Keratinocyte (primary cell): ENCODE results near the gene TOMM20. TPM values are rescaled to one million over a fixed set of nuclear protein-coding genes. Genes with fewer than 3 reads are reported as not detected.

Source experiments
- DNase-seq: peaks from one replicate; pipeline ENCODE4 v3.0.0-alpha.2; 2011; ENCODE audit warnings: low read depth, missing footprints, low spot score
- FAIRE-seq: peaks from 2 replicates; lab custom pipeline; 2011; peaks lifted over from hg19 to GRCh38; lab: Jason Lieb, UNC
- H2AFZ ChIP-seq: 2 replicates; pipeline ENCODE4 v1.6.0; 2012; ENCODE audit warnings: low read length, control low read depth, inconsistent platforms; ENCODE audit not compliant: control insufficient read depth
- H3K27ac ChIP-seq: 2 replicates; pipeline ENCODE4 v1.5.1; 2011; ENCODE audit warnings: low read length; ENCODE audit not compliant: control insufficient read depth, insufficient read depth
- H3K27me3 ChIP-seq: 3 replicates; pipeline ENCODE4 v1.6.0; 2011; ENCODE audit warnings: low read length; ENCODE audit not compliant: control insufficient read depth, insufficient read depth; ENCODE audit errors: extremely low read depth
- H3K36me3 ChIP-seq, 2 experiments: 2 replicates in 1 of 2; 3 replicates in 1 of 2; pipeline ENCODE4 v1.5.1; 2011; ENCODE audit warnings: low read length in 2 of 2, mild to moderate bottlenecking in 1 of 2; ENCODE audit not compliant: control insufficient read depth in 2 of 2, insufficient read depth in 2 of 2; ENCODE audit errors: extremely low read depth in 1 of 2
- H3K4me1 ChIP-seq: 3 replicates; pipeline ENCODE4 v1.5.1; 2011; ENCODE audit warnings: low read length; ENCODE audit not compliant: control insufficient read depth, insufficient read depth; ENCODE audit errors: extremely low read depth
- H3K4me2 ChIP-seq: 3 replicates; pipeline ENCODE4 v1.6.0; 2011; ENCODE audit warnings: low read depth, low read length; ENCODE audit not compliant: control insufficient read depth, insufficient read depth; ENCODE audit errors: extremely low read depth
- H3K4me3 ChIP-seq, 3 experiments: fragments of 200-600 bp in 1 of 3; sonication (generic) in 1 of 3; 2 replicates in 2 of 3; 3 replicates in 1 of 3; pipeline ENCODE4 v1.5.1; 2011 to 2016; ENCODE audit warnings: low read length in 3 of 3, mild to moderate bottlenecking in 3 of 3, control low read depth in 2 of 3, inconsistent platforms in 1 of 3, low read depth in 1 of 3, mixed read lengths in 1 of 3, mixed run types in 1 of 3, moderate library complexity in 1 of 3; ENCODE audit not compliant: control insufficient read depth in 2 of 3, insufficient read depth in 2 of 3; ENCODE audit errors: extremely low read depth in 1 of 3
- H3K79me2 ChIP-seq: 2 replicates; pipeline ENCODE4 v1.6.0; 2012; ENCODE audit warnings: low read length; ENCODE audit not compliant: control insufficient read depth, insufficient read depth
- H3K9ac ChIP-seq: 3 replicates; pipeline ENCODE4 v1.6.0; 2011; ENCODE audit warnings: low read length; ENCODE audit not compliant: control insufficient read depth, insufficient read depth; ENCODE audit errors: extremely low read depth
- H3K9me1 ChIP-seq: 3 replicates; pipeline ENCODE4 v1.6.0; 2011; ENCODE audit warnings: low read length; ENCODE audit not compliant: control insufficient read depth, insufficient read depth; ENCODE audit errors: extremely low read depth
- H3K9me3 ChIP-seq: 2 replicates; pipeline ENCODE4 v1.5.1; 2012; ENCODE audit warnings: low read depth, low read length; ENCODE audit not compliant: control insufficient read depth
- H4K20me1 ChIP-seq: 3 replicates; pipeline ENCODE4 v1.6.0; 2011; ENCODE audit warnings: low read length; ENCODE audit not compliant: control insufficient read depth, insufficient read depth; ENCODE audit errors: extremely low read depth
- EZH2 ChIP-seq: IDR thresholded peaks from one replicate; pipeline ENCODE4 v1.6.1; 2012; ENCODE audit warnings: inconsistent platforms, mild to moderate bottlenecking, low read length, moderate library complexity
- dilution Hi-C: fragments of 300-500 bp; cut with MboI; formaldehyde crosslinking; loops from one replicate; pipeline ENCODE4 v1.7.0; 2020; ENCODE audit warnings: low sequenced_read_pairs; ENCODE audit not compliant: extremely low pct_ligation_motif_present
- polyA plus RNA-seq, 5 experiments: library from polyadenylated mRNA; depleted of rRNA in 3 of 5; stranded (reverse) in 3 of 5; stranded (forward) in 1 of 5; unstranded in 1 of 5; fragments of >200 nt; gene quantifications; 1 replicate in 1 of 5; 2 replicates in 3 of 5; 3 replicates in 1 of 5; pipeline versions ENCODE4 v1.2.1 to v1.2.3, GENCODE V29; 2011 to 2012; ENCODE audit warnings: missing spikeins in 2 of 5, low read depth in 1 of 5, low replicate concordance in 1 of 5
- TF ChIP-seq, protein P1 (sequence below), 3 experiments: IDR thresholded peaks in 1 of 3; conservative IDR thresholded peaks in 1 of 3; optimal IDR thresholded peaks in 1 of 3; 2 replicates in 2 of 3; 3 replicates in 1 of 3; pipeline versions ENCODE3 to v1.5.1; 2011; ENCODE audit warnings: low read length in 3 of 3, mild to moderate bottlenecking in 3 of 3, moderate library complexity in 2 of 3, control low read depth in 1 of 3, inconsistent platforms in 1 of 3; ENCODE audit not compliant: insufficient read depth in 2 of 3; ENCODE audit errors: extremely low read depth in 1 of 3

TOMM20 gene
- polyA plus RNA-seq, 1 donor (not counting 4 experiments of a cell fraction or from before 2014, with no cell fraction given): 140 TPM

DNA sequence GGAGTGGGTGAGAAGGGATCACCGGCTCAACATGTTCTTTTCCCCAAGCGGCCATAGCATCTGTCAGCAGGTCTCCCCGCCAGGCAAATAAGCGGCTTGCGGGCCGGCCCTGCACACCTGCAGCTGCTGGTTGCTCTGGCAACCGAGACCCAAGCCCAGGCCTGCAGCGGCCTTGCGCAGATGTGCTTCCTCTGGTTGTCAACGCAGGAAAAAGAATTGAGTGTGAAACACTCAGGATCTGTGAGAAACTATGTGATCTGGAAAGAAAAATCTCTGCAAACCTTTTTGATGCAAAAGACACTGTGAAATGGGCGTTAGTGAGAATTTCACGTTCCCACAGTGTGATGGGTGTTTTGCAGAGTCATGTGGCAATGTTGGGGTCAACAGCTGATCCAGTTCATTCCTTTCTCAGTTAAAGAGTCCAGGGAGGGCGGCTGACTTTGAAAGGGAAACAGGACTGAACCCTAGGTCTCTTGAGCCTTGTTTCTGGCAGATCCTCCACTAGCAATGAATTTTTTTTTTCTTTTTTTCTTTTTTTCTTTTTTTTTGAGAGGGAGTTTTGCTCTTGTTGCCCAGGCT, 28.4 kb downstream of the TOMM20 start:
- no peaks in the 10 kb centered on the region for H3K9me3 ChIP-seq
- DNase-seq: no peak
- peaks cover 15% of the 10 kb centered on the region for H3K4me1 ChIP-seq
- H3K9me1 ChIP-seq: no peaks in the 10 kb centered on the region
- H3K4me3 ChIP-seq: no peak overlapping the region
- H3K27me3 ChIP-seq: no peaks in the 10 kb centered on the region
- H3K79me2 ChIP-seq: no peaks in the 10 kb centered on the region
- H4K20me1 ChIP-seq: no peaks in the 10 kb centered on the region
- H3K9ac ChIP-seq: no peak overlapping the region
- dilution Hi-C loops: no loop called here
- no peak overlapping the region for H3K27ac ChIP-seq
- TF ChIP-seq, protein P1, sequence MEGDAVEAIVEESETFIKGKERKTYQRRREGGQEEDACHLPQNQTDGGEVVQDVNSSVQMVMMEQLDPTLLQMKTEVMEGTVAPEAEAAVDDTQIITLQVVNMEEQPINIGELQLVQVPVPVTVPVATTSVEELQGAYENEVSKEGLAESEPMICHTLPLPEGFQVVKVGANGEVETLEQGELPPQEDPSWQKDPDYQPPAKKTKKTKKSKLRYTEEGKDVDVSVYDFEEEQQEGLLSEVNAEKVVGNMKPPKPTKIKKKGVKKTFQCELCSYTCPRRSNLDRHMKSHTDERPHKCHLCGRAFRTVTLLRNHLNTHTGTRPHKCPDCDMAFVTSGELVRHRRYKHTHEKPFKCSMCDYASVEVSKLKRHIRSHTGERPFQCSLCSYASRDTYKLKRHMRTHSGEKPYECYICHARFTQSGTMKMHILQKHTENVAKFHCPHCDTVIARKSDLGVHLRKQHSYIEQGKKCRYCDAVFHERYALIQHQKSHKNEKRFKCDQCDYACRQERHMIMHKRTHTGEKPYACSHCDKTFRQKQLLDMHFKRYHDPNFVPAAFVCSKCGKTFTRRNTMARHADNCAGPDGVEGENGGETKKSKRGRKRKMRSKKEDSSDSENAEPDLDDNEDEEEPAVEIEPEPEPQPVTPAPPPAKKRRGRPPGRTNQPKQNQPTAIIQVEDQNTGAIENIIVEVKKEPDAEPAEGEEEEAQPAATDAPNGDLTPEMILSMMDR (optimal IDR thresholded peaks at IDR 0.05 in 1 of 3, IDR thresholded peaks at IDR 0.05 in 1 of 3, conservative IDR thresholded peaks at IDR 0.05 in 1 of 3; ENCODE audit: extremely low read depth in 1 of 3, insufficient read depth in 2 of 3, low read length in 3 of 3): no peak
- no peak for TF ChIP-seq EZH2
- no peak overlapping the region for H3K4me2 ChIP-seq
- H2AFZ ChIP-seq: no peak overlapping the region
- no peak for FAIRE-seq
- no peaks in the 10 kb centered on the region for H3K36me3 ChIP-seq

DNA sequence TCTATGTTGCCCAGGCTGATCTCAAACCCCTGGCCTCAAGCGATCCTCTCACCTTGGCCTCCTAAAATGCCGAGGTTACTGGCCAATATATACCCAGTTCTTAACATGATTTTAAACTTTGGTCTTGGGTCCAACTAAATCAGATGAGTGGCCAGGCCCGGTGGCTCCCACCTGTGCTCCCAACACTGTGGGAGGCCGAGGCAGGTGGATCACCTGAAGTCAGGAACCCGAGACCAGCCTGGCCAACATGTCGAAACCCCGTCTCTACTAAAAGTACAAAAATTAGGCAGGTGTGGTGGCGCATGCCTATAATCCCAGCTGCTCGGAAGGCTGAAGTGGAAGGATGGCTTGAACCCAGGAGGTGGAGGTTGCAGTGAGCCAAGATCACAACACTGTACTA, 29.6 kb downstream of the TOMM20 start:
- Histone ChIP-seq H3K36me3 (no peaks in the 10 kb centered on the region), H2AFZ (no peak overlapping the region), H3K27ac (no peak overlapping the region), H3K4me2 (no peak overlapping the region), H3K9me3 (no peaks in the 10 kb centered on the region), H3K79me2 (no peaks in the 10 kb centered on the region), H3K27me3 (no peaks in the 10 kb centered on the region), H3K9ac (no peak overlapping the region), H3K4me3 (no peak overlapping the region), H3K9me1 (no peaks in the 10 kb centered on the region), H3K4me1 (peaks cover 11% of the 10 kb centered on the region), H4K20me1 (no peaks in the 10 kb centered on the region)
- DNase-seq (no peak), FAIRE-seq (no peak)
- TF ChIP-seq, protein P1 (optimal IDR thresholded peaks at IDR 0.05 in 1 of 3, IDR thresholded peaks at IDR 0.05 in 1 of 3, conservative IDR thresholded peaks at IDR 0.05 in 1 of 3; ENCODE audit: extremely low read depth in 1 of 3, insufficient read depth in 2 of 3, low read length in 3 of 3): no peak
- no peak for TF ChIP-seq EZH2
- dilution Hi-C loops: no loop called here
